ENCODE results near the gene ZNF296.

Gene ZNF296

GRCh38 chr19:45075301-45076028 lies 813 bp downstream of the ZNF296 start:
- peak; percentile 95 for DNase-seq (ENCODE audit: low read depth)
- TF ChIP-seq, protein P1, sequence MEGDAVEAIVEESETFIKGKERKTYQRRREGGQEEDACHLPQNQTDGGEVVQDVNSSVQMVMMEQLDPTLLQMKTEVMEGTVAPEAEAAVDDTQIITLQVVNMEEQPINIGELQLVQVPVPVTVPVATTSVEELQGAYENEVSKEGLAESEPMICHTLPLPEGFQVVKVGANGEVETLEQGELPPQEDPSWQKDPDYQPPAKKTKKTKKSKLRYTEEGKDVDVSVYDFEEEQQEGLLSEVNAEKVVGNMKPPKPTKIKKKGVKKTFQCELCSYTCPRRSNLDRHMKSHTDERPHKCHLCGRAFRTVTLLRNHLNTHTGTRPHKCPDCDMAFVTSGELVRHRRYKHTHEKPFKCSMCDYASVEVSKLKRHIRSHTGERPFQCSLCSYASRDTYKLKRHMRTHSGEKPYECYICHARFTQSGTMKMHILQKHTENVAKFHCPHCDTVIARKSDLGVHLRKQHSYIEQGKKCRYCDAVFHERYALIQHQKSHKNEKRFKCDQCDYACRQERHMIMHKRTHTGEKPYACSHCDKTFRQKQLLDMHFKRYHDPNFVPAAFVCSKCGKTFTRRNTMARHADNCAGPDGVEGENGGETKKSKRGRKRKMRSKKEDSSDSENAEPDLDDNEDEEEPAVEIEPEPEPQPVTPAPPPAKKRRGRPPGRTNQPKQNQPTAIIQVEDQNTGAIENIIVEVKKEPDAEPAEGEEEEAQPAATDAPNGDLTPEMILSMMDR (IDR thresholded peaks at IDR 0.05; ENCODE audit: insufficient read depth, low read depth, low read length, missing control alignments): no peak

DNA sequence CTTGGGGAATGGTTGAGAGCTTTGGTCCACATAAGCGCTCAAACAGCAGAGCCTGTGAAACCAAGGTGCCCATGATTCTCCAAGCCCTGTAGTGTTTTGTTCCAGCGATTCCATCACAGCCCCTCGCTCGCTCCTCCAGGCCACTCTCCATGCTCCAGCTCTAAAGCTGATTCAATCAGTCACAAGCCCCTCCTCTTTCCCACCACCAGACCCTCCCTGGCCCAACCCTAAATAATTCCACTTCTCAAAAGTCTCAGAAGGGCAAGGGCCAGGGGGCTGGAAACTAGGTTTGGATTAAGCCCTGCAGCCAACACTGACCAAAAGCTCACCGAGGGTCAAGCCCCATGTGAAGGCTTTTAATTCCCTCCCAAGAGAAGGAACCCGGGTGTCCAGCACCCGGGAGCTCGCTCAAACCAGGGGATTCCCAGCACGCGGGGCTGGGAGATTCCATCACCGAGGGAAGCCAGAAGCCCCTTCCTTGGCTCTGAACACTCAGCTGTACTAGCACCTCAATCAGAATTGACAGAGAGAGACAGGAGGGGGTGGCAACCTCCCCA lies 1.5 kb downstream of the ZNF296 start:
- no peak for DNase-seq (ENCODE audit: low read depth)
- TF ChIP-seq, protein P1 (IDR thresholded peaks at IDR 0.05; ENCODE audit: insufficient read depth, low read depth, low read length, missing control alignments): no peak
- peak overlapping the region; percentile 97 for H3K4me3 ChIP-seq (ENCODE audit: low read depth, low read length)

More at GRCh38 chr19:45075301-45076028, 813 bp downstream of the ZNF296 start:
- H3K4me3 ChIP-seq (ENCODE audit: low read depth, low read length): peak overlapping the region; percentile 97

DNA sequence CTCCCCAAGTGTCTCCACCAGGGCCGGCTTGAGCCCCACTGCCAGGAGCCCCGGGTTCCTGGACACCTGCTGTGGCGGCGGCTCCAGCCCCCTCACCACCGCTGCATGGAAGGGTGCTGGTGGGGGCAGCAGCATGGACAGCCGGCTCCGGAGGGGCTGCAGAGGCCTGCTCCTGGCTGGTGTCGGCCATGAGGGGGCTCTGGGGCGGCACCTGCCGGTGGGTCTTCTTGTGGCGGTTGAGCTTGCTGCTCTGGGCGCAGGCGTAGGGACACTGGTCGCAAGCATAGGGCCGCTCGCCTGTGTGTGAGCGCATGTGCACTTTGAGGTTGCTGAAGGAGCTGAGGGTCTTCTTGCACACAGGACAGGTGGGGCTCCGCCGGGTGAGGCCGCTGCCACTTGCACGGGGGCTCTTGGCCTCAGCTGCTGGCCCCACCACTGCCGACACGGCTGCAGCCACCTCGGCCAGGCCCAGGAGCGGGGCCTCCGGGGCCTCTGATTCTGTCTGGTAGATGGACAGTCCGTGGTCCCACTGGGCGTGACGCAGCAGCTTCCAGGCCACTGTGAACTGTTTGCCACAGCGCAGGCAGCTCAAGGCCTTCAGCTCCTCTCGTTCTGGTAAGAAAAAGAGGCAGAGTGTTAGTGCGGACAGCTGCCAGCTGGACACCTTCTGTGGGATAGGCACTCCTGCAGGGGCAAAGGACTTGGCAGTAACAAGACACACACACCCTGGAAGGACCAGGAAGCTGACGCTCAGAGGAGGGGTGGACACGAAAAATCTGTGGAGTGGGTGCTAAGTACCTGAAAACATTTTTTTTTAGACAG lies 4.1 kb downstream of the ZNF296 start:
- TF ChIP-seq, protein P1 (IDR thresholded peaks at IDR 0.05; ENCODE audit: insufficient read depth, low read depth, low read length, missing control alignments): no peak
- DNase-seq (ENCODE audit: low read depth): no peak
- H3K4me3 ChIP-seq (ENCODE audit: low read depth, low read length): no peak overlapping the region

DNA sequence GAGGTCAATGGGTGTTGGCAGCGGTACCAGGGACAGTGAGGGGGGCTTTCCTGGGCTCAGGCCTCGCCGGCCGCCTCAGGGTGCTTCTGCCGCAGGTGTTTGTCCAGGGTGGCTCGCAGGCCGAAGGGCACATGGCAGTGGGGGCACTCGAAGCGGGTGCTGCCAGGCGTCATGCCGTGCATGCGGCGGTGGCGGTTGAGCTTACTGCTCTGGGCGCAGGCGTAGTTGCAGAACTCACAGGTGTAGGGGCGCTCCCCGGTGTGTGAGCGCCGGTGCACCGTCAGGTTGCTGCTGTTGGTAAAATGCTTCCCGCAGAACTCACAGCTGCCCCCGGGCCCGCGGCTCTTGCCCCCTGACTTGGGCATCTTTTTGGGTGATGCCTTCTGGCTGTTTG lies 4.7 kb downstream of the ZNF296 start:
- no peak for DNase-seq (ENCODE audit: low read depth)
- TF ChIP-seq, protein P1 (IDR thresholded peaks at IDR 0.05; ENCODE audit: insufficient read depth, low read depth, low read length, missing control alignments): no peak
- no peak overlapping the region for H3K4me3 ChIP-seq (ENCODE audit: low read depth, low read length)

DNA sequence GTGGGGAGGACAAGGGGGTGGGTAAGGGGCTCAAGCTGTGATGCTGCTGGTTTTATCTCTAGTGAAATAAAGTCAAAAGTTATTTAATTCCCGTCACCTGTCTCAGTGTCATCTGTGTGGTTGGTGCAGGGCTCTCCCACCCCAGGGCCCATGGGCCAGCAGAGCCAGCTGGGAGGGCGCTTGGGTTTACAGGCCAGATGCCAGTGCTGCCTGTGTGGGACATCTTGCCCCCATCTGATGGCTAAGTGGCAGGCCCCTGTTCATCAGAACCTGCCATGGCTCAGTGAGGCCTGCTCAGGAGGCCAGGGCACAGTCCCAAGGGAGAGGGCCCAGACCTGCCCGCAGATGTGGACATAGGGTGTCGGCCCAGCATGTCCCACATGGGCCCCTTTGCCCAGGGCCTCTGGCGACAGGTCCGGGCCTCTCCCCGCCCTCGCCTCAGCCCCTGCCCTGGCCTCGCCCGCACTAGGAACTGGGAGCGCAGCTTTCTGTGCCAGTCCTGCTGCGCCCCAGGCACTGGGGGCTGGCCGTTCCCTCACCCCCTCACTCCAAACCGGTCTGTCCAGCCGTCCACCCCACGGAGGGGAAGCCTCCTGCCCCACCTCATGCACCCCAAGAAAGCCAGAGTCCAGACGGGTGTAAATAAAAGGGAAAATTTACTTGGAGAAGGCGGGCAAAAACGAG lies 5.3 kb downstream of the ZNF296 start:
- no peak for DNase-seq (ENCODE audit: low read depth)
- TF ChIP-seq, protein P1 (IDR thresholded peaks at IDR 0.05; ENCODE audit: insufficient read depth, low read depth, low read length, missing control alignments): no peak
- no peak overlapping the region for H3K4me3 ChIP-seq (ENCODE audit: low read depth, low read length)

DNA sequence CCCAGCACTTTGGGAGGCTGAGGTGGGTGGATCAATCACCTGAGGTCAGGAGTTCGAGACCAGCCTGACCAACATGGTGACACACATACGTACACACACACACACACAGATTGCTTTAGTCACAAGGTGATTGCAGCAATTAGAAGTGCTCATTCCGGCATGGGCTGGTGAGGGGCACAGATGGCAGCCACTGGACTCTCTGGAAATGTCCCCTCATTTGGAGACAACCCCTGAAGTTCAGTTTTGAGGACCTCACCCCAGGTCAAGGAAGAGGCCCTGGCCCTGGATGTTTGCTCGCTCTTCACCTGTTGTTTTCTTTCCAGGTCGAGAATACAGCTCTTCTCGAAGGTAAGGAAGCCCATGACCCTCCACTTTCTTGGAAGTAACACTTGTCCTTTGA lies 6.1 kb downstream of the ZNF296 start:
- H3K4me3 ChIP-seq (ENCODE audit: low read depth, low read length): no peak overlapping the region
- no peak for DNase-seq (ENCODE audit: low read depth)
- TF ChIP-seq, protein P1 (IDR thresholded peaks at IDR 0.05; ENCODE audit: insufficient read depth, low read depth, low read length, missing control alignments): no peak
